ENCODE results near the gene TMEM272. TPM values are rescaled to one million over a fixed set of nuclear protein-coding genes. Genes with fewer than 3 reads are reported as not detected.

Gene TMEM272
- total and polyA plus RNA-seq, 2 of the 13 experiments (the other 11 are each of a cell fraction or from before 2014, with no cell fraction given) = 0.37 to 0.62 TPM

- TF ChIP-seq ZBTB37 (CRISPR knock-in tag; IDR thresholded peaks at IDR 0.05) (no peak; the same call in 1 of the 2 replicates), ZNF280B (CRISPR knock-in tag; IDR thresholded peaks at IDR 0.05; ENCODE audit: borderline replicate concordance) (no peak), FOXA1 (IDR thresholded peaks at IDR 0.05) (no peak), FOXA1 (CRISPR knock-in tag; IDR thresholded peaks at IDR 0.05) (peak; percentile 56), ZBTB44 (CRISPR knock-in tag; IDR thresholded peaks at IDR 0.05) (no peak), ZBTB8A (CRISPR knock-in tag; IDR thresholded peaks at IDR 0.05; ENCODE audit: borderline replicate concordance, low read depth) (no peak), THAP7 (CRISPR knock-in tag; IDR thresholded peaks at IDR 0.05) (no peak), GRHL1 (CRISPR knock-in tag; conservative IDR thresholded peaks at IDR 0.05) (no peak), MLLT10 (CRISPR knock-in tag; IDR thresholded peaks at IDR 0.05) (no peak), MAX (IDR thresholded peaks at IDR 0.05) (peak; percentile 33; the same call in 1 of the 2 replicates), PREB (CRISPR knock-in tag; IDR thresholded peaks at IDR 0.05) (no peak), MXD1 (CRISPR knock-in tag; IDR thresholded peaks at IDR 0.05) (no peak), ZNF30 (CRISPR knock-in tag; IDR thresholded peaks at IDR 0.05) (no peak), CREB3 (CRISPR knock-in tag; IDR thresholded peaks at IDR 0.05) (no peak), NKX3-1 (CRISPR knock-in tag; IDR thresholded peaks at IDR 0.05) (no peak), ZNF776 (CRISPR knock-in tag; IDR thresholded peaks at IDR 0.05) (no peak), KDM4B (CRISPR knock-in tag; IDR thresholded peaks at IDR 0.05) (no peak)
These were observed 80.5 kb downstream of the TMEM272 start (continued) for GRCh38 chr13:51764184-51765141.

Measured in HepG2 (cell line).